CD4-positive, alpha-beta T cell treated with Interleukin-1 beta for 1 hour (primary cell): ENCODE data around the gene SUCLG1.
A peak's percentile ranks its signal among the peaks of the same experiment; 100 is the strongest.
"Not testable (repeated sequence)": the region's sequence is repeated elsewhere in the genome, so short reads cannot be mapped to it uniquely, and the experiment has no call there.

Experiments
- DNase-seq, 2 donors: peaks; one replicate each; pipeline ENCODE4 v3.0.0-alpha.2; 2020 to 2022

Gene SUCLG1

DNA sequence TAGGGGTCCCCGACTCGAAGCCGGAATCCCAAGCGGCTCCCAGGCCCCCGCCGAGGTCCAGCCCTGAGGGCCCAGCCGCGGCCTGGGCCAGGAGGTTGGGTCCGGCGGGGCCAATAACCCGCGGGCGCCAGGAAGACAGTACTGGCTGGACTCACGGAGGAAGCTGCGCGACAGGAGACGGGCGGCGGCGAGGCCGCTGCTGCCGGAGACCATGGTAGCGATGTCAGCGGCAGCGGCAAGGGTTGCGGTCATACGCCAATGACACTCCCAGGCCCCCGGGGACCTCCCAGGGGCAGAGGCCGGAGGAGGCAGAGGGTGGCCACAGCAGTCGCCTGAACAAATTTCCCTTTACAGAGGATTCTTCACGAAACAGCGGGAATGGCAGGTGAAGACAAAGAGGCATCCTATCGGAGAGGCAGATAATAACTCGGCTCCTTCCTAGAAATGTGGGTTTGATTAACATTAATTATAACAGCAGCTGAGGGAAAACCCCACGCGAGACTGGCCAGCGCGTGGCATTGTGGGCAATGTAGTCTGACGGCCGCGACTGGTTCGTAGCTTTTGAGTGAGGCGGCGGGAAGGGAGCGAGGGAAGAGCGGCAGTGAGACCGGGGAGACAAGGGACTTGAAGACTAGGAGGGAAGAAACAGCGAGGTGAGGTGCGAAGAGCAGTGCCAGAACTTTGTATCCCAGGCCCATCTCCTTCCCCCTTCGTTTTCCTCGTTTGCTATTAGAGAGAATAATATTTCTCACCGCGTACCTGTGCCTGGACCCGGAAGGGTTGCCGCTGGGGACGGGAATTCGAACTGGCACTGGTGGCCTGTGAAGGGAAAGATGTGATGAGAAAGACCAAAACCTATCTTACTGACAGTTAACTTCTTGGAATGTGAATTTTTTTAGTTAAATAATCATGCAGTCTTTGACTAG lies at the start of gene SUCLG1:
SUCLG1 (minus strand) TSS at position 263 of the 926 bp plus-strand sequence; CDS start at position 252, 11 bp downstream.
- peak; percentile 86 for DNase-seq

GRCh38 chr2:84498150-84498799 lies 39.2 kb upstream of the SUCLG1 start:
- DNase-seq = no peak

DNA sequence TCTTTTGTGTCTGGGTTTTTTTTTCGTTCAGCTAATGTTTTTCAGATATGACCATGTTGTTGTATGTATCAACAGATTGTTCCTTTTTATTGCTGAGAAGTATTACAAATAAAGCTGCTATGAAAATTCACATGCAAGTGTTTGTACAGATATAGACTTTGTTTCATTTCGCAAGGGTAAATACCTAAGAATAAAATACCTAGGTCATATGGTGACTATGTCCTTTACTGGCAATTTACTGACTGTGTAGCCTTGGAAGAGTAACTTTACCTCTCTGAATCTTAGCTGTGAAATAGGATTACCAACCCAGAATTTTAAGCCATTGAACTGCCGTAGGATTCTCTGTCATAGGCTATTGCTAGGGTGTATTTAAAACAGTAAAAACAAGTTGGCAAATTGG lies 38.2 kb upstream of the SUCLG1 start:
- DNase-seq = no peak

- no peak for DNase-seq
Measured at GRCh38 chr2:84496386-84496785, 37.3 kb upstream of the SUCLG1 start.

DNA sequence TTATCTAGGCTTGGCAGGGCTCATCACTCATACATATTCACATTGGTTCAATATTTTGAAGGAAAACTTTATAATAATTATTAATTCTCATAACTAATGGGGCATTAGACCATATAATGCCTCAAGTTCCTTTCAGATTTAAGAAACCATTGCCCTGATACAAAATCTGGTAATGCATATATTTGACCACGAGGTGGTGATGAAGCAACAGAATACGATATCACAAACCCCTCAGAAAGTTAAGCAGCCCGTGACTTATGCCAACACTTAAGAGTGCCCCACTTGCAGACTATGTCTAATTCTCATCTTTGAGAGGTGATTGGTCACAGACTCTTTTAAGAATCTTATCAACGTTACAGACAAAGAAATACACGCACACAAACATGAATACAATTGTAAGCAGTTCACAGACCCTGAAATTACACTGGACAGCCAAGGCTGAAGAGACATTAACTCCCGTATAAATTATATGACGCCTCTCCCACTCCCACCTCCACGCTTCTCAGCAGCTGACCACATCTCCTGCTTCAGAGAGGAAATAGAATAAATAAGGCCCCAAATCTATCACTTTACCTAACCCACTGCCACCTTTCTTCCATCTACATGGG lies 36.6 kb upstream of the SUCLG1 start:
- peak; percentile 35 to 80 for DNase-seq

- DNase-seq = no peak
Measured at GRCh38 chr2:84494070-84494469, 35.0 kb upstream of the SUCLG1 start.

DNA sequence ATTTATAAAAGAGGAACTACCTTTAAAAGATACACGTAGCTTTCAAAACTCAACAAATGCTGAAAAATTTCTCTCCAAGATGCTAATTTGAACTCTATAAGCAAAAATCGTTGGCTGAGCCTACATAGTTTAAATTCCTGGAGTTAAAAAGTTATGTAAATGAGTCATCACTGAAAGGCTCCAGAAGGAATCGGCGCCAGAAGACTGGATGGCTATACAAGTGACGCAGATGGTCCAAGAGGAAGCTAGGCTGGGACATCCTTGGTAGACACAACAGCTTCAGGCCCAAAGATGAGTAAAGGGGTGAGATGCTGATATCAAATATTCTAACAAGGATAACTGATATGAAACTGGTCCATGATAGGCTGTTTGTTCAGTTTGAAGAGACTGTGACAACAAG lies 34.4 kb upstream of the SUCLG1 start:
- no peak for DNase-seq

GRCh38 chr2:84492571-84492970 lies 33.5 kb upstream of the SUCLG1 start:
- no peak for DNase-seq

DNA sequence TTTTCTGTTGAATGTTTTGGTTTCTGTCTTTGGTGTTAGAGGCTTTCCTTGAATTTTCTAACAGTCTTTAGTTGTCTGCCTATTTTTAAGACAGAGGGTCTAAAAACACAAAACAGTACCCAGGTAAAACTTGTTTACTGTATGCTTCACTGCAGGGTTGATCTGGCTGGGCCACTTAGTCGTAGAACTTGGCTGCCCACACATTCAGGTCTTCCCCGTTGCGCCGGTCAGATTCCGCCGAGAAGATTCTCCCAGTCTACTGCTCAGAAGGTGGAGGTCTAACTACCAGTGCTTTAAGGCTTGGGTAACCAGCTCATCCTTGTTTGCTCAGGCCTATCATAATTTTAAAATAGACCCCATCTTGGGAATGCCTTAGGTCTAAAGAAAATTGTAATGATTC lies 32.7 kb upstream of the SUCLG1 start:
- DNase-seq = no peak

DNA sequence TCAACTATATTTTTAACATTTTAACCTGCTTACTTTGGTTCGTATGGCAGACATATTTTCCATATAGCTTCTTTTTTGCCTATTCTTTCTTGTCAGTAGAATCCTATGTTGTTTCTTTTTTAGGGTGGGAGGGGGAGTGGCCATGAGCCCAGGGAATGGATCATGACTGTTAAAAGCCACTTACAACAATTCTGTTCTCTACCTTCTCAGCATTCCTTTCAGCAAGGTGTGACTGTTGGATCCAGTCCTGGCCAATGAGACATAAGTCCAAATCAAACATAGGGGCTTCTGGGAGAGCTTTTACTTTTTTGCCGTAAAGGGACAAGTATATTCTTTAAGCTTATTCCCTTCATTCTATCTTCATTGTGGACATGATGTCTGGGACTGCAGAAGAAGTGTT lies 32.2 kb upstream of the SUCLG1 start:
- DNase-seq = no peak

DNA sequence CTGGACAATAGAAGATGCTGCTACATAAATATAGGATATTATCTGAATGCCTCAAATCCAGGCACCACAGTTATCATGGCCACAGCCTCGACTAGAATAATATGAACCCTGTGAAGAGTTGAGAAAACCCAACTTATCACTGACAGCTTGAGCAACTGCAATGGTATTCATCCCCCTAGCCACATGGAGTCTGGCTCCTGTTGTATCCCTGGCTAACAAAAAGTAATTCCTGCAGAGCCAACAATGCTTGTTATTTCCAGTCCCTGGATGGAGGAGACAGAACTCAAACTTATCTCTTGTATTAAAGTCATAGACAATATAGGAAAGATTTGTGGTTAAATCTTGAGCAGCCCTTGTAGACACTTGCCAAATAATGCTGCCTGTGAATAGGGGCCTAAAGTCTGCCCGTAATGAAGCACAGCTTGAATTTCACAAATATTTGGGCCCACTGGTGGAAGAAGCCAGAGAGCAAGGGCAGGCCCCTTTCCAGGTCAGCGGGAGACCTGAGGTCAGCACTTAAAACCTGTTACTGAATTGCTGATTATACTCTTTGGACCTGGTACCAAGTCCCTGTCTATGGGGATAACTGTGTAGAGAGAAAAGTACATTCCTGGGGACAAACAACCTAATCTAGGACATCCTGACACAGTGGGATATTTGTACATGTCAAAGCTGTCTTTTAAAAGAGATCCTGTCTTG lies 28.4 kb upstream of the SUCLG1 start:
- no peak for DNase-seq

GRCh38 chr2:84486441-84487115 lies 27.5 kb upstream of the SUCLG1 start:
- DNase-seq = no peak

- DNase-seq = no peak
Measured at GRCh38 chr2:84483320-84483719, 24.2 kb upstream of the SUCLG1 start.

DNA sequence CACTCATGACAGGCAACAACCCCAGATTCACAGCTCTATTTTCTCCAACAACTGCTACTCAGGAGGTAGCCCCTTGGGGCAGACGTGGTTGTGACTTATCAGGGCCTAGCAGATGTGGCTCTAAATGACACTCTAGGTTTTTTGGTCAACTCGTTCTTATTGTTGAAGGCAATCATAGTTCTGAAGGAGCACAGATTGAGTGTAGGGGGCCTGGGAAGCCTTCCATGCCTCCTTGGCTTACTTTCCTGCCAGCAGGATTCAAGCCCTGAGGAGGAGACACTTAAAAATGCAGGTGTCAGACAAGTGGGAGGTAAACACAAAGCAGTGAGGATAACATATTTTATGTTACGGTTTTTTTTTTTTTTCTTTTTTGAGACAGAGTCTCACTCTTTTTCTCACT lies 23.5 kb upstream of the SUCLG1 start:
- DNase-seq = no peak

DNA sequence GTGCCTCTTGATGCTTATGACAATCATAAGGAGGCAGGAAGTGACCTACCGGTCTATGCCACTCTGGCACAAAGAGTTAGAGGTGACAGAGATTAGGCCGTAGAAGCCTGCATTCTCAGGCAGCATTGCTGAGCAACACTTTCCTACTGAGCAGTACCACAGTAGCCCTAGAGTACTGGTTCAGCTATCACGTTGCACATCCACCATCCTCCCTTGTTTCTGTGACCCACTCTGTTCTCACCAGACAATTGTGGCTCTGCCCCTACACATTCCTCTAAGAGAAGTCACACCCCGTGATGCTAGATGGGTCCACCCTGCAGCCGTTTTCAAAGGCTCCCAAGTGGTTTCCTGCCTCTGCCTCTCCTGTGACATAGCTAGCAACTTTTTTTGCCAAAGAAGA lies 22.6 kb upstream of the SUCLG1 start:
- peak in 1 of 2 donors; percentile 5 for DNase-seq

DNA sequence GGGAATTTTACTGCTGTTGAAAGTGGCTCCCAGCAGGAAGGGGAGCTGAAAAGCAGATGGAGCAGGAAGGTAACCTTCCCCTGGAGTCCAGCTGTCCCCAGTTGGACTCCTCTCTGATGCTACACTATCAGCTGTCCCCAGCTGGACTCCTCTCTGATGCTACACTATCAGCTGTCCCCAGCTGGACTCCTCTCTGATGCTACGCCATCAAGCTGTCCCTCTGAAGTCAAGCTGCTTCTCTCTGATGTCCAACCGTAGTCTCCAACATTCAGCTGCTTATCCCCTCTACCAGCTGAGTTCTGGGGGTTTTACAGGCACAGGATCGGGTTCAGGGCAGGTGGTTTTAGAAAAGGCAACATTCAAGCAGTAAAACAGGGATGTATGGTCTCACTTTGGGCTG lies 19.8 kb upstream of the SUCLG1 start:
- DNase-seq = no peak

DNA sequence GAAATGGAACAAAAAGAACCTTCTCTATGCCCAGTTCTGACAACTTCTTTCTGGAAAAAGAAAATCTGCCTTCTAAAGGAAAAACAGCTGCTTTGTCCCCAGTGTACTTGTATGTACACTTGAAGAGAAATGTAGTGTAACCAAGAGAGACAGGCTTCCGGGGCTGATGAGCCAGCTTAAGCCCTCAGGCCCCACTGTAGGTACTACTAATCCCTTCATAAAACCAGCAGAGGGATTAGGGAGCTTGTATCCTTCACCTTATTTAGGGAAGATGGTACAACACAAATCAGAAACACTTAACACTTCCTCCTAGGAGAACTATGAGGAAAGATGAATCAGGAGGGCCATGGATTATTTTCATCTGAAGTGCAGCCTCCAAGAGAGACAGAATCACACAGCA lies 18.8 kb upstream of the SUCLG1 start:
- no peak for DNase-seq

DNA sequence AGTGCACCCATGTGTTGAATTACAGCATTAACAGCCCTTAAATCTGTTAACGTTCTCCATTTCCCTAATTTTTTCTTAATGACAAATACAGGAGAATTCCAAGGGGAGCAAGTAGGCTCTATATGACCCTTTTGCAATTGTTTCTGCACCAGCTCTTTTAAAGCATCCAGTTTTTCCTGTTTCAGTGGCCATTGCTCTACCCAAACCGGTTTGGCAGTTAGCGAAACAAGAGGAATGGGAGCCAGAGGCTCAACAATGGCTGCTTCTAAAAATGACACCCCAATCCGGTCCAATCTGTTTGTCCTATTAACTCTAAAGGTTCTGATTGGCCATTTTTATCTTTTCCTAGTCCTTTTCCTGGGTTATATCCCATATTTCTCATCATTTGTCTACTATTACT lies 15.1 kb upstream of the SUCLG1 start:
- DNase-seq = no peak

- no peak for DNase-seq
Measured at GRCh38 chr2:84472856-84473565, 13.9 kb upstream of the SUCLG1 start.

DNA sequence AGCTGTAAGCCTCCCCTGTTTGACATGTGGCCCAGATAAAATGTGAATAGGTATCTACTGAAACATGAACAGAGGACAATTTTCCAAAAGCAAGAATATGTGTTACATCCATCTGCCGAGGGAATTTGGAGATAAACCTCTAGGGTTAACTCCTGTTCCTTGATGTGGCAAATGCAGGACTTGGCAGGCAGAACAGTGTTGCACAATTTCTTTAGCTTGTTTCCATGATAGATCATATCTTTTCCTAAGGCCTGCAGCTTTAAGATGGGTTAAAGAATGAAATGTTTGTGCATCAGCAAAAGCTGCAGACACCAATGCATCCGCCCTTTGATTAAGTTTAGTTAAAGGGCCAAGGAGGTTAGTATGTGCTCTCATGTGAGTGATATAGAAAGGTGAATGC lies 13.3 kb upstream of the SUCLG1 start:
- DNase-seq = not testable (repeated sequence)

DNA sequence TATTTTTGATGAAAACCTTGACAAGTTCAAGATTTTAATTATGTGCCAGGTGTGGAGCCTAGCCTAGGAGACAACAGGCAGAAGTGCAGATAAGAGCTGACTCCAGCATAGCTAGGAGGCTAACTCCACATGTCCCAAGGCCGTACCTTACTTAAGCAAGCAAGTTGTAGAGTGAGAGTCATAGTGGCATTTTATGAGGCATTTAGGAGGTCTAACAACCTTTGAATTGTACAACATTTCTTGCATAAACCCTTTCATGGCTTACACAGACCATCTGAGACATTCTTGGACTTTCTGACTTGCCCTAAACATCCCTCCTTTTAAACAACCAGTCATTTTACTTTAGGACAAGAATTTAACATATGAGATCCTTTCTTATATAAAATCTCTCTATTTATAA lies 8.3 kb upstream of the SUCLG1 start:
- no peak for DNase-seq

- no peak for DNase-seq
Measured at GRCh38 chr2:84461310-84461709, 2.2 kb upstream of the SUCLG1 start.
